GM18868 (cell line): ENCODE data around the gene KEL.

ENCODE experiments used
- ATAC-seq: cut with Tn5 transposase; IDR thresholded peaks from one replicate; pipeline ENCODE4 v1.9.1; 2021; ENCODE audit warnings: mild to moderate bottlenecking, moderate library complexity; ENCODE audit not compliant: unreplicated experiment

The KEL gene

GRCh38 chr7:142901426-142902259 lies 60.5 kb downstream of the KEL start:
- no peak for ATAC-seq

GRCh38 chr7:142899661-142900060 lies 62.5 kb downstream of the KEL start:
- no peak for ATAC-seq

- ATAC-seq, result no peak
These were observed 63.6 kb downstream of the KEL start for GRCh38 chr7:142898377-142899170.

GRCh38 chr7:142897691-142898090 lies 64.5 kb downstream of the KEL start:
- no peak for ATAC-seq

- no peak for ATAC-seq
These were observed 65.3 kb downstream of the KEL start for GRCh38 chr7:142896741-142897379.

- no peak for ATAC-seq
These were observed 66.0 kb downstream of the KEL start for GRCh38 chr7:142896151-142896550.

- ATAC-seq, result no peak
These were observed 67.1 kb downstream of the KEL start for GRCh38 chr7:142894985-142895593.

GRCh38 chr7:142894112-142894984 lies 67.8 kb downstream of the KEL start:
- no peak for ATAC-seq

- ATAC-seq, result no peak
These were observed 69.2 kb downstream of the KEL start for GRCh38 chr7:142892951-142893350.

- no peak for ATAC-seq
These were observed 70.6 kb downstream of the KEL start for GRCh38 chr7:142891490-142892082.
